ENCODE measurements around the gene TSSK1B.
A peak's percentile ranks its signal among the peaks of the same experiment; 100 is the strongest.

The TSSK1B gene

GRCh38 chr5:113450929-113451328 is 16.1 kb upstream of the TSSK1B start:
- Histone ChIP-seq H3K79me1 (replicated peaks; ENCODE audit: low read length, poor library complexity, severe bottlenecking) (peaks cover 10% of the 10 kb centered on the region), H3K9me3 (ENCODE audit: control insufficient read depth, low read length) (peaks cover 2% of the 10 kb centered on the region), H2AFZ (ENCODE audit: low read depth, low read length) (no peak overlapping the region), H3K23ac (ENCODE audit: low read length in 2 of 2) (no peak overlapping the region), H3K4ac (ENCODE audit: low read depth in 1 of 2, low read length in 2 of 2) (no peak overlapping the region), H2BK12ac (ENCODE audit: low read length in 2 of 2) (no peak overlapping the region), H4K91ac (ENCODE audit: low read length) (no peak overlapping the region), H3K4me2 (ENCODE audit: low read length, poor library complexity, severe bottlenecking) (no peak overlapping the region), H4K8ac (ENCODE audit: low read length) (no peak overlapping the region), H2BK5ac (ENCODE audit: low read depth, low read length, poor library complexity, severe bottlenecking) (no peak overlapping the region), H3K18ac (ENCODE audit: low read depth in 1 of 2, low read length in 2 of 2) (no peak overlapping the region), H2AK5ac (ENCODE audit: low read length, severe bottlenecking) (no peak overlapping the region), H2BK15ac (ENCODE audit: low read depth, poor library complexity, severe bottlenecking) (no peak overlapping the region), H3K4me1 (ENCODE audit: control insufficient read depth, insufficient read depth, low read depth, low read length) (peaks cover 1% of the 10 kb centered on the region), H3K9ac (ENCODE audit: low read length) (no peak overlapping the region), H2BK120ac (ENCODE audit: low read depth, low read length) (no peak overlapping the region), H3K36me3 (ENCODE audit: control insufficient read depth in 1 of 2, insufficient read depth in 2 of 2, low read depth in 1 of 2, low read length in 2 of 2) (no peaks in the 10 kb centered on the region), H3K4me3 (ENCODE audit: insufficient read depth in 1 of 2, low read depth in 1 of 2, low read length in 2 of 2) (no peak overlapping the region), H3K27me3 (ENCODE audit: control insufficient read depth in 1 of 2, insufficient read depth in 1 of 2, low read length in 2 of 2) (no peaks in the 10 kb centered on the region), H3K27ac (ENCODE audit: low read length, poor library complexity, severe bottlenecking) (no peak overlapping the region), H3K14ac (ENCODE audit: low read length in 2 of 2) (no peak overlapping the region)
- DNase-seq: no peak
- WGBS: 0% methylated on average over 1 of the region's 2 CpGs

- H2BK5ac ChIP-seq (ENCODE audit: low read depth, low read length, poor library complexity, severe bottlenecking): no peak overlapping the region
- no peaks in the 10 kb centered on the region for H3K36me3 ChIP-seq (ENCODE audit: control insufficient read depth in 1 of 2, insufficient read depth in 2 of 2, low read depth in 1 of 2, low read length in 2 of 2)
- WGBS: 78% methylated on average over 2 of the region's 2 CpGs
Measured at GRCh38 chr5:113450462-113450861, 15.7 kb upstream of the TSSK1B start.

GRCh38 chr5:113448252-113448651 is 13.5 kb upstream of the TSSK1B start:
- Histone ChIP-seq H3K4me1 (ENCODE audit: control insufficient read depth, insufficient read depth, low read depth, low read length) (peaks cover 1% of the 10 kb centered on the region), H2BK120ac (ENCODE audit: low read depth, low read length) (no peak overlapping the region), H3K4me2 (ENCODE audit: low read length, poor library complexity, severe bottlenecking) (no peak overlapping the region), H3K79me1 (replicated peaks; ENCODE audit: low read length, poor library complexity, severe bottlenecking) (peaks cover 4% of the 10 kb centered on the region), H4K91ac (ENCODE audit: low read length) (no peak overlapping the region), H3K27me3 (ENCODE audit: control insufficient read depth in 1 of 2, insufficient read depth in 1 of 2, low read length in 2 of 2) (no peaks in the 10 kb centered on the region), H2AFZ (ENCODE audit: low read depth, low read length) (no peak overlapping the region), H3K18ac (ENCODE audit: low read depth in 1 of 2, low read length in 2 of 2) (no peak overlapping the region), H3K9ac (ENCODE audit: low read length) (no peak overlapping the region), H3K9me3 (ENCODE audit: control insufficient read depth, low read length) (peaks cover 10% of the 10 kb centered on the region), H2AK5ac (ENCODE audit: low read length, severe bottlenecking) (no peak overlapping the region), H2BK15ac (ENCODE audit: low read depth, poor library complexity, severe bottlenecking) (no peak overlapping the region), H3K14ac (ENCODE audit: low read length in 2 of 2) (no peak overlapping the region), H3K27ac (ENCODE audit: low read length, poor library complexity, severe bottlenecking) (no peak overlapping the region), H3K4me3 (ENCODE audit: insufficient read depth in 1 of 2, low read depth in 1 of 2, low read length in 2 of 2) (no peak overlapping the region), H3K23ac (ENCODE audit: low read length in 2 of 2) (no peak overlapping the region), H4K8ac (ENCODE audit: low read length) (no peak overlapping the region), H2BK5ac (ENCODE audit: low read depth, low read length, poor library complexity, severe bottlenecking) (no peak overlapping the region), H3K36me3 (ENCODE audit: control insufficient read depth in 1 of 2, insufficient read depth in 2 of 2, low read depth in 1 of 2, low read length in 2 of 2) (no peaks in the 10 kb centered on the region), H3K4ac (ENCODE audit: low read depth in 1 of 2, low read length in 2 of 2) (no peak overlapping the region), H2BK12ac (ENCODE audit: low read length in 2 of 2) (no peak overlapping the region)
- WGBS: 95% methylated on average over 3 of the region's 3 CpGs
- DNase-seq: no peak

More at GRCh38 chr5:113450462-113450861, 15.7 kb upstream of the TSSK1B start:
- Histone ChIP-seq H4K8ac (ENCODE audit: low read length) (no peak overlapping the region), H3K27ac (ENCODE audit: low read length, poor library complexity, severe bottlenecking) (no peak overlapping the region), H2BK15ac (ENCODE audit: low read depth, poor library complexity, severe bottlenecking) (no peak overlapping the region), H3K14ac (ENCODE audit: low read length in 2 of 2) (no peak overlapping the region), H3K4ac (ENCODE audit: low read depth in 1 of 2, low read length in 2 of 2) (no peak overlapping the region), H3K4me2 (ENCODE audit: low read length, poor library complexity, severe bottlenecking) (no peak overlapping the region), H3K4me1 (ENCODE audit: control insufficient read depth, insufficient read depth, low read depth, low read length) (peaks cover 1% of the 10 kb centered on the region), H2AFZ (ENCODE audit: low read depth, low read length) (no peak overlapping the region), H3K9me3 (ENCODE audit: control insufficient read depth, low read length) (peaks cover 7% of the 10 kb centered on the region), H4K91ac (ENCODE audit: low read length) (no peak overlapping the region), H3K79me1 (replicated peaks; ENCODE audit: low read length, poor library complexity, severe bottlenecking) (peaks cover 10% of the 10 kb centered on the region), H3K4me3 (ENCODE audit: insufficient read depth in 1 of 2, low read depth in 1 of 2, low read length in 2 of 2) (no peak overlapping the region), H2AK5ac (ENCODE audit: low read length, severe bottlenecking) (no peak overlapping the region), H3K27me3 (ENCODE audit: control insufficient read depth in 1 of 2, insufficient read depth in 1 of 2, low read length in 2 of 2) (no peaks in the 10 kb centered on the region), H3K18ac (ENCODE audit: low read depth in 1 of 2, low read length in 2 of 2) (no peak overlapping the region), H3K9ac (ENCODE audit: low read length) (no peak overlapping the region), H2BK120ac (ENCODE audit: low read depth, low read length) (no peak overlapping the region), H3K23ac (ENCODE audit: low read length in 2 of 2) (no peak overlapping the region), H2BK12ac (ENCODE audit: low read length in 2 of 2) (no peak overlapping the region)
- DNase-seq: peak; percentile 33

- H3K4ac ChIP-seq (ENCODE audit: low read depth in 1 of 2, low read length in 2 of 2): no peak overlapping the region
- H4K8ac ChIP-seq (ENCODE audit: low read length): no peak overlapping the region
- no peak overlapping the region for H3K4me3 ChIP-seq (ENCODE audit: insufficient read depth in 1 of 2, low read depth in 1 of 2, low read length in 2 of 2)
- peaks cover 10% of the 10 kb centered on the region for H3K9me3 ChIP-seq (ENCODE audit: control insufficient read depth, low read length)
- no peak overlapping the region for H3K18ac ChIP-seq (ENCODE audit: low read depth in 1 of 2, low read length in 2 of 2)
- H2AFZ ChIP-seq (ENCODE audit: low read depth, low read length): no peak overlapping the region
- WGBS: 77% methylated on average over 2 of the region's 4 CpGs
- H2BK15ac ChIP-seq (ENCODE audit: low read depth, poor library complexity, severe bottlenecking): no peak overlapping the region
- no peak overlapping the region for H3K14ac ChIP-seq (ENCODE audit: low read length in 2 of 2)
- H2AK5ac ChIP-seq (ENCODE audit: low read length, severe bottlenecking): no peak overlapping the region
- H2BK12ac ChIP-seq (ENCODE audit: low read length in 2 of 2): no peak overlapping the region
- peaks cover 1% of the 10 kb centered on the region for H3K79me1 ChIP-seq (replicated peaks; ENCODE audit: low read length, poor library complexity, severe bottlenecking)
- H3K36me3 ChIP-seq (ENCODE audit: control insufficient read depth in 1 of 2, insufficient read depth in 2 of 2, low read depth in 1 of 2, low read length in 2 of 2): no peaks in the 10 kb centered on the region
- H3K9ac ChIP-seq (ENCODE audit: low read length): no peak overlapping the region
- H3K23ac ChIP-seq (ENCODE audit: low read length in 2 of 2): no peak overlapping the region
- no peak overlapping the region for H2BK120ac ChIP-seq (ENCODE audit: low read depth, low read length)
- no peak overlapping the region for H3K4me2 ChIP-seq (ENCODE audit: low read length, poor library complexity, severe bottlenecking)
- no peaks in the 10 kb centered on the region for H3K27me3 ChIP-seq (ENCODE audit: control insufficient read depth in 1 of 2, insufficient read depth in 1 of 2, low read length in 2 of 2)
- no peak overlapping the region for H2BK5ac ChIP-seq (ENCODE audit: low read depth, low read length, poor library complexity, severe bottlenecking)
- H3K4me1 ChIP-seq (ENCODE audit: control insufficient read depth, insufficient read depth, low read depth, low read length): peaks cover 1% of the 10 kb centered on the region
- DNase-seq: no peak
- no peak overlapping the region for H3K27ac ChIP-seq (ENCODE audit: low read length, poor library complexity, severe bottlenecking)
- no peak overlapping the region for H4K91ac ChIP-seq (ENCODE audit: low read length)
Measured at GRCh38 chr5:113447498-113448050, 12.8 kb upstream of the TSSK1B start.

Data from mesenchymal stem cell (in vitro differentiated cells and primary cell).